22Rv1 (cell line): Measurements from ENCODE around the gene MR1.

Source experiments
- H3K27ac ChIP-seq: fragments of 450-650 bp; 2 replicates; pipeline ENCODE4 v1.5.1; 2017
- CTCF ChIP-seq: fragments of 450-650 bp; IDR thresholded peaks from 2 replicates; pipeline ENCODE4 v1.5.1; 2017; ENCODE audit warnings: mild to moderate bottlenecking
- ZFX ChIP-seq: fragments of 450-650 bp; IDR thresholded peaks from 2 replicates; pipeline ENCODE4 v1.6.1; 2017; ENCODE audit warnings: antibody characterized with exemption, borderline replicate concordance

The MR1 gene

GRCh38 chr1:181099152-181100014, 65.6 kb downstream of the MR1 start:
- no peak overlapping the region for H3K27ac ChIP-seq
- TF ChIP-seq ZFX (no peak), CTCF (no peak)

- TF ChIP-seq CTCF (no peak), ZFX (no peak)
- H3K27ac ChIP-seq = no peak overlapping the region
These were observed 66.5 kb downstream of the MR1 start for GRCh38 chr1:181100015-181100905.

DNA sequence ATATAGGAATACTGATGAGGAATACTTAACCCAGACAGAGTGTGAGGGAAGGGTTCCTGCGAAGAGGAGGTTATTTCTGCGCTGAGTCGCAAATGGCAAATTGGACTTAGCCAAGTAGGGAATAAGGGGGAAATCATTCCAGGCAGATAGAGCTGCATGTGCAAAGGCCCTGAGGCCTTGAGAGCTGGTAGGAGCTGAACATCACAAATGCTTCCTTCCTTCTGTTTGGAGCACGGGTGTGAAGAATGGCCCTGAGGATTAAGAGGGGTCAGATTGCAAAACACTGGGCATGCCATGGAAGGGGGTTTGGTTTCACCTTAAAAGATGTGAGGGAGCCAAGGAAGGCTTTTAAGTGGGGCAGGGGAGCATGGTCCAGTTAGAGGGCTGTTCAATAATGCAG, 67.2 kb downstream of the MR1 start:
- no peak overlapping the region for H3K27ac ChIP-seq
- TF ChIP-seq CTCF (no peak), ZFX (no peak)

DNA sequence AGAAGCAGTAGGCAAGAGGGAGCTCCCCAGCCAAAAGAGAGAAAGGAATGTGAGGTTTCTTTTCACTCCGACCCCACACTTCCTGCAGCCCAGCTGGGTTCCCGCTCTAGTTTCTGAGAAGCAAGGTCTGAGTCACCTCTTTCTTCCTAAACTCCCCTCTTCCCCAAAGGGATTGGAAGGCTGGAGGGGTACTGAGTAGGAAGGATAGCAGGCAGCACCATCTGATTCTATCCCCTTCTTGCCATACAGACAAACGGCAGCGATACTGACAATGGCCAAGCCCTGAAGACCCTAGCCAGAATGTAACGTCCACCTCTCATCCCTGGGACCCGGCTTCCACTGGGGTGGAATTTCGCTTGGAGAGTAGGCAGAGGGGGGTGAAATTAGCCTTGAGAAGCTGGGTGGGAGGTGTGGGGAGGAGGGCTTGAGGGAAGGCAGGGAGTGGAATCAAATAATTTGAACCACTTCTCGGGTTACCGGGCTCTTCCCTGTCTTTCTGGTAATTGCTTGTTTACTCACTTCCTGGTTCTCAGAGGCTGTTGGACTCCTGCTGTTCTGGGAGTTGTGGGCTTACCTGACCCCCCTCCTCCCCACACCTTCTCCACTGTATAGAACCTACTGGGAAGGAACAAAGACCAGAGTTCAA, 67.9 kb downstream of the MR1 start:
- H3K27ac ChIP-seq = no peak overlapping the region
- no peak for TF ChIP-seq ZFX
- no peak for TF ChIP-seq CTCF

DNA sequence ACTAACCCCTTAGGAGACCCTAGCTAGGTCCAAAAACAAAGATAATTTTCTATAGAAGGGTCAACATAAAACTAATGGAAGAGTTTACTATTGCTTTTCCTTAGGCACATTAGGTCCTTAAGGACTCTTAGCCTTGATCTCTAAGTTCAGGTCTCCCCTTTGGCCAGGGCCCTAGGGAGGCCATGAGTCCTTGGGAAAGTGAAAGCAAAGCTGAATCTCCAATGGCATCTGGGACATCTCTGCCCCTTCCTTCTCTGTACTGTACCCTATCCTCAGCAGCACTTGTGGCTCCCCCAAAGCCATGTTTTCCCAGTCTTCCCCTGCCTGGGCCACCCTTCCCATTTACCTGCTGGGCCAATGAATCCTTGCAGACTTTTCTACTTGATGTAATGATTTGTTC, 69.1 kb downstream of the MR1 start:
- TF ChIP-seq ZFX = no peak
- no peak for TF ChIP-seq CTCF
- no peak overlapping the region for H3K27ac ChIP-seq

DNA sequence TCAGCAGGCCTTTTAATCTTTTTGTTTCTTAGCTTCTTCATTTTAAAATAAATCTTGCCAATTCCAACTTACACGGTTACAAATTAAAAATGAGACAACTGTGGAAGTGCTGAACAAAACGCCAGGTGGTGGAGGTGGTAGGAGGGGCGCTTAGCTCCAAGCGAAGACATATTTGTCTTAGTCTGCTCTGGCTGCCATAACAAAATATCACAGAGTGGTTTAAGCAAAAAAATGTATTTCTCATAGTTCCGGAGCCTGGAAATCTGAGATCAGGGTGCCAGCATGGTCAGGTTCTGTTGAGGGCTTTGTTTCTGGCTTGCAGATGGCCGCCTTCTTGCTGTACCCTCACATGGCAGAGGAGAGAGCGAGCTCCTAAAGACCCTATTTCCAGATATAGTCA, 69.6 kb downstream of the MR1 start:
- H3K27ac ChIP-seq = no peak overlapping the region
- no peak for TF ChIP-seq CTCF
- TF ChIP-seq ZFX = no peak
